Measurements from ENCODE around the gene C2orf76. TPM values are rescaled to one million over a fixed set of nuclear protein-coding genes. Genes with fewer than 3 reads are reported as not detected.

The C2orf76 gene
- total and polyA plus RNA-seq, 2 experiments from 2014 or later: 16.6 to 17.6 TPM

- no peak for DNase-seq (ENCODE audit: low spot score)
- no peaks in the 10 kb centered on the region for H4K20me1 ChIP-seq (ENCODE audit: insufficient read depth, poor library complexity, severe bottlenecking)
- H2AFZ ChIP-seq: no peak overlapping the region
- H3K9me3 ChIP-seq (ENCODE audit: low read depth): no peaks in the 10 kb centered on the region
- no peaks in the 10 kb centered on the region for H3K79me2 ChIP-seq
- no peak overlapping the region for H3K27ac ChIP-seq
- H3K4me2 ChIP-seq: peak overlapping the region; percentile 37
- H3K36me3 ChIP-seq (replicated peaks; ENCODE audit: insufficient read depth, low read depth): no peaks in the 10 kb centered on the region
- H3K4me1 ChIP-seq (ENCODE audit: insufficient read depth): no peaks in the 10 kb centered on the region
- H3K4me3 ChIP-seq: no peak overlapping the region
- H3K27me3 ChIP-seq: no peaks in the 10 kb centered on the region
- 87% methylated on average over 8 of the region's 8 CpGs for WGBS (ENCODE audit: low lambda C conversion rate, missing lambda C conversion rate)
- no peak for TF ChIP-seq EZH2phosphoT487 (IDR thresholded peaks at IDR 0.05; ENCODE audit: low read depth, severe bottlenecking, unreplicated experiment)
- no peak for TF ChIP-seq EZH2 (IDR thresholded peaks at IDR 0.05; ENCODE audit: borderline replicate concordance)
- no peak for TF ChIP-seq CTCF (IDR thresholded peaks at IDR 0.05; ENCODE audit: poor library complexity)
- H3K9me2 ChIP-seq (replicated peaks; ENCODE audit: insufficient read depth): no peaks in the 10 kb centered on the region
These were observed 75.0 kb downstream of the C2orf76 start for GRCh38 chr2:119291588-119292167.

- Histone ChIP-seq H3K27ac (no peak overlapping the region), H3K9me2 (replicated peaks; ENCODE audit: insufficient read depth) (no peaks in the 10 kb centered on the region), H2AFZ (no peak overlapping the region), H4K20me1 (ENCODE audit: insufficient read depth, poor library complexity, severe bottlenecking) (no peaks in the 10 kb centered on the region), H3K79me2 (no peaks in the 10 kb centered on the region), H3K4me3 (no peak overlapping the region), H3K36me3 (replicated peaks; ENCODE audit: insufficient read depth, low read depth) (no peaks in the 10 kb centered on the region), H3K27me3 (no peaks in the 10 kb centered on the region), H3K4me2 (no peak overlapping the region), H3K4me1 (ENCODE audit: insufficient read depth) (no peaks in the 10 kb centered on the region), H3K9me3 (ENCODE audit: low read depth) (no peaks in the 10 kb centered on the region)
- TF ChIP-seq CTCF (IDR thresholded peaks at IDR 0.05; ENCODE audit: poor library complexity) (peak; percentile 94), EZH2phosphoT487 (IDR thresholded peaks at IDR 0.05; ENCODE audit: low read depth, severe bottlenecking, unreplicated experiment) (no peak)
- peak; percentile 90 for DNase-seq (ENCODE audit: low spot score)
- 17% methylated on average over 15 of the region's 15 CpGs for WGBS (ENCODE audit: low lambda C conversion rate, missing lambda C conversion rate)
These were observed 75.6 kb downstream of the C2orf76 start for GRCh38 chr2:119290859-119291587.

GRCh38 chr2:119289642-119290041 lies 77.0 kb downstream of the C2orf76 start:
- no peaks in the 10 kb centered on the region for H3K79me2 ChIP-seq
- no peaks in the 10 kb centered on the region for H3K9me3 ChIP-seq (ENCODE audit: low read depth)
- H3K27me3 ChIP-seq: no peaks in the 10 kb centered on the region
- no peak for TF ChIP-seq EZH2 (IDR thresholded peaks at IDR 0.05; ENCODE audit: borderline replicate concordance)
- no peak for TF ChIP-seq CTCF (IDR thresholded peaks at IDR 0.05; ENCODE audit: poor library complexity)
- no peak for TF ChIP-seq EZH2phosphoT487 (IDR thresholded peaks at IDR 0.05; ENCODE audit: low read depth, severe bottlenecking, unreplicated experiment)
- 91% methylated on average over 6 of the region's 6 CpGs for WGBS (ENCODE audit: low lambda C conversion rate, missing lambda C conversion rate)
- H3K9me2 ChIP-seq (replicated peaks; ENCODE audit: insufficient read depth): no peaks in the 10 kb centered on the region
- no peaks in the 10 kb centered on the region for H3K4me1 ChIP-seq (ENCODE audit: insufficient read depth)
- no peaks in the 10 kb centered on the region for H3K36me3 ChIP-seq (replicated peaks; ENCODE audit: insufficient read depth, low read depth)
- H3K27ac ChIP-seq: no peak overlapping the region
- no peak overlapping the region for H3K4me3 ChIP-seq
- no peak overlapping the region for H3K4me2 ChIP-seq
- H2AFZ ChIP-seq: no peak overlapping the region
- no peak for DNase-seq (ENCODE audit: low spot score)
- H4K20me1 ChIP-seq (ENCODE audit: insufficient read depth, poor library complexity, severe bottlenecking): no peaks in the 10 kb centered on the region

Data from hepatocyte (in vitro differentiated cells).